ENCODE measurements around the gene TMEM126B.
A peak's percentile ranks its signal among the peaks of the same experiment; 100 is the strongest.
"Not testable (repeated sequence)": the region's sequence is repeated elsewhere in the genome, so short reads cannot be mapped to it uniquely, and the experiment has no call there.

Gene TMEM126B

DNA sequence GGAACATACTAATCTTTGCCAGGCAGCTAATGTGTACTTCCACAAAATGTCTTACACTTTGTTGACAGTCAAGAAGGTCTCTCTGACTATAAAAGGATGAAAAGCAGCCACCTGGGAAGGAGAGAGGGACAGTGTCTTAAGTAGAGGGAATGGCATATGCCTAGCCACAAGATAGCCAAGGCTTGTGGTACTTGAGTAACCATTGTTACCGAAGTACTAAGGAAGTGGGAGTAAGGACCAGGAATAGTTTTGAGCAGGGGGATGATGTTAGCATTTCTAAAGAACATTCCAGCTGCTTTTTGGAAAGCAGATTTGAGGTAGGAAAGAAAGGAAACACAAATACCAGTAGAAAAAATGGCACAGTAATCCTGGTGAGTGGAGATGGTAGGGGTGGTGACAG, 22.7 kb downstream of the TMEM126B start:
- DNase-seq: no peak

DNA sequence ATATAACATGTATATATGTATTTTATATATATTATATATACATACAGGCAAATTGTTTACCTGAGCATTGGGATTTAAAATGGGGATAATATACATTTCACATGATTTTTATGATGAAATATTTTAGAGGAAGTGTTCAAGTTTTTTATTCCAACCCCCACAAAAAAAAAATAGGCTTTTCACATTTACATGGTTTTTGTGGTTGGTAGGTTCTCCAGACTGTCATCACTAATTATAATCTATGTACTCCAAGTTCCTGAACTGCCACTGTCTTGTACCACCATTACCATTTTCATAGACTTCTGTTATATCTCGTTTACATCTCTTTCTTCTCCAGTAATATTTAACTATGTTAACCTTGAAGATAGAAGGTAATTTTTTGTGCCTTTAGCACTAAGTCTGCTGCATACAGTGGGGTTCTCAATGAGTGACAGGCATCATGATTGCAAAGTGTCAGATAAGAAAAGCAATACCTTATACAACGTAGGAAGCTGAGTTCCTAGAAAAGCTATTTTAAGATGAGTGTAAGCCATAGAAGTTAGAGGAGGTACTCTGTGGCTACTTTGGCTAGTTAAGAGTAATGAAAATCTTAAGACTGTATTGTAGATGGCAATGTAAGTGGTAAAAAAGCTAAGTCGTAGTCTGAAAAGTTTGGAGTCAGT, 24.5 kb downstream of the TMEM126B start:
- DNase-seq: no peak

DNA sequence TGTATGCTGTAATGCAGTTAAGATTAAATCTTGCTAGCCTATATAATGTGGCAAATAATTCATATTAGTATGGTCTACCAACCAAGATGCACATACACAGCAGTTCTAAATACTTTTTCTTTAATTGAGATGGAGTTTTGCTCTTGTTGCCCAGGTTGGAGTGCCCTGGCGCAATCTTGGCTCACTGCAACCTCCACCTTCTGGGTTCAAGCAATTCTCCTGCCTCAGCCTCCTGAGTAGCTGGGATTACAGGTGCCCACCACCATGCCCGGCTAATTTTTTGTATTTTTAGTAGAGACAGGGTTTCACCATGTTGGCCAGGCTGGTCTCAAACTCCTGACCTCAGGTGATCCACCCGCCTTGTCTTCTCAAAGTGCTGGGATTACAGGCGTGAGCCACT, 25.9 kb downstream of the TMEM126B start:
- not testable (repeated sequence) for DNase-seq

DNA sequence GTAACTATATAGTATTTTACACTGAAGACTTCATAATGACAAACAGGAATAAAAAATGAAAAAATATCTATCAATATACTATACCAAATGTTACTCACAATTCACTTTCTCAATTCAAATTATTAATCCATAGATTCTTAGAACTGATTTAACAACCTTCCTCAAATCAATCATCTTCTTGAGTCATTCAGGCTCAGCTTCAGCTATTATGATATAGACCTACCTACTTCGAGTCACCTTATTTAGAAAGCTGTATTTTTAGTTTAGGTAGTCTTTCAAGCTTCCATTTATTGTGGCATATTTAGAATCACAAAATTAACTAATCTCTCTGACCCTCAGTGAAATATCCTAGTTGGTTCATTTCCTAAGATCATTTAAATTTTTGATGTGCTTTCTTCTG, 28.4 kb downstream of the TMEM126B start:
- DNase-seq: no peak

DNA sequence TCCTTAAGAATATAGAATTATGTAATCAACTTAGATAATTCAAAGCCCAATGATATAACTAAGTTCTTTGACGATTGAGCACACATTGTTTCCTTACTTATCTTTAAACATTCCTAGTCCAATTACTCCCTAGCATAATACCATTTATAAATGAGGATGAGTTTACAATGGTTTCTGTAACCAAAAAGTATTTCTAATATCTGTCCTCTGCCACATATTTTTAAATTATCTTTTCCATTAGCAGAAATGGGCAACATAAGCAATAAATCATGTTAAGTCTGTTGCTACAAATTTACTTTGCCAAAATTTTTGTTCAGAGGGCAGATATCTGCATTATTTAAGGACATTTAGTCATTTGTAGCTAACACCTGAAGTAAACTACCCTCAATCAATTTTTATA, 29.8 kb downstream of the TMEM126B start:
- no peak for DNase-seq

DNA sequence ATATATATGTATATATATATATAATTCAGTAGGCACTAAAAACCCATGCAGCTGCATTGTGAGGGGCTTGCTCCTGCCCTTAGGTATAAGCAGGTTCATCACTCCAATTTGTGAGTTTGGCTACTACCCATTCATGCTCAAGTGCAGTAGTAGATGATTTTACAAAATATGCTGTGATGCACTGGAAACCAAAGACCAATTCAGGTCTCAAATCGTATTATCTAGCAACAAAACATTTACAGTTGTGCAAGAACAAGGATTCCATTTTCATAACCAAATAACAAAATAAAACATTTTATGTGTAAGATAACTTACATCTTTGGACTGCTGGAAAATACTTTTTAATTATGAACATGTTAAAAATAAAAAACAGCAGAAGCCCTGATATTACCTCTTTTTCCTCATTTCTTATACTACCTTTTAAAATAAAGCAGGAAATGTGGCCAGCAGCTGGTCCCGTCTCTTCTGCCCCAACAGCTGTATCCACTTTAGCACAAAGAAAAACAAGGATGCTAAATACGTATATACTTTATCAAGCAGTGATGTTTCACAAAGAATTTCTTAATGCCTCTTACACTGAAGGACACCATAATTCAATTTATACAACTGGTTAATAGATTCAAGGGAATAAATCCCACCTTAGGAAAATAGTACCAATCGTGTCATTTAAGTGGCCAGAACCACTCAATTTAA, 33.7 kb downstream of the TMEM126B start:
- DNase-seq: no peak

DNA sequence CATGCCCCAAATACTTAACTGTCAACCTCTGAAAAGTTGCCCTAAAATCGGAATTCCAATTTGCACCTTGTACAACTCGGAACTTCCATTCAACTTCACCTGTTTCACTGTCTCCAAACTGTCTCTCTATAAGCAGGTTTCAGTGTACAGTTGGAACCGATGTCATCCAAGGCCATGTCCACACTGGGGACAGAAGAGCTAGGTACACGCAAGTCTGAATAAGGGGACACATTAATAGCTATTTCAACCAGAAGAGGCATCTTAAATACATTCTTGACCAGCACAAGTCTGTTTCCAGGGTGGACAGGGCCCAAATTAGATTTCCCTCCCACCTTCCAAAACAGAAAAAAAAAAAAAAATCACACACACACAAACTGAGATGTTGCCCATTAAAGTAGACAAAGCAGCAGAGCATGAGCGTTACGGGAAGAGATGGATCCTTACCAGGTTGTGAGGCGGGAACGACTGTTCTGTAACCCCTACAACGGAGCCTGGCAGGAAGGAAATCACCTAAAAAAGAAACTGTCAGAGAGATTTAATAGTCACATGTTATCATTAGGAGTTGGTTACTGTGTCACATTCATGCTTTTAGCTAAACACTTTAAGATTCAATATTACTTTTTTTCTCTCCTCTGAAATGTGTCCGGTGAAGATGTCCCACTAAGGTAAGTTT, 34.8 kb downstream of the TMEM126B start:
- no peak for DNase-seq

DNA sequence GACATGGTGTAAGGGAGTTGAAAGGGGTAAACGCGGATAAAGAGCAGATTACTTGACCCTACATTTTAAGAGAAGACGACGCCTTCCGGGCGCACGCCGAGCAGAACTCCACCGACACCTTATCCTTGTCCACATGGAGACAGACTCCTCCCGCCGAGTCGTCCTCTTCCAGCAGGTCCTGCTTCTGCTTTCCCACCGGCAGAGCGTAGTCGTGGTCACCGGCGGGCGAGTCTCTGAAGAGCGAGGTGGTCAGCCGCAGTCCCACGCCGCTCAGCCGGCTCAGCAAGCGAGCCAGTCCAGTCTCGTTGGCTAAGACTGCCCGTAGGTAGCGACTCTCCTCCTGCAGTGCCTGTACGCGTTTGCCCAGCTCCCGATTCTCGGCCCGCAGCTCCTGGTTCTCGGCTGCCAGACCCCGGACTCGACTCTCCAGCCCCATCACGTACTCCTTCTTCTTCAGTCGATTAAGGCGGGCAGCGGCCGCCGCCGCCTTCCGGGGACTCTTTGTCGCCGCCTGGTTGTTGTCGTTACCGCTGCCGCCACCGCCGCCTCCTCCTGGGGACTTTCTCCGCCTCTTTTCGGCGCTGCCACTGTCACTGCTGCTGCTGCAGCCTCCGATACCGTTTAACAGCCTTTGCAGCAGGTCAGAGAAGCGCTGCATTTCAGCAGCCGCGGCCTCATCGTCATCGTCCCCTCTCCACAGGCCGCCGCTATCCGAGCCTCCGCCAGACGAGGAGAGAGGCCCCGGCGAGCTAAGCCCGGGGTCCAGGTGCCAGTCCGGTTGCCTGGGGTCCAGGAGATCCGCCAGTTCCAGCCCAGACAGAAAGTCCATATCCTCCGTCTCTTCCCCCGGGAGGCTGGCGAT, 35.6 kb downstream of the TMEM126B start:
- peak; percentile 36 for DNase-seq

DNA sequence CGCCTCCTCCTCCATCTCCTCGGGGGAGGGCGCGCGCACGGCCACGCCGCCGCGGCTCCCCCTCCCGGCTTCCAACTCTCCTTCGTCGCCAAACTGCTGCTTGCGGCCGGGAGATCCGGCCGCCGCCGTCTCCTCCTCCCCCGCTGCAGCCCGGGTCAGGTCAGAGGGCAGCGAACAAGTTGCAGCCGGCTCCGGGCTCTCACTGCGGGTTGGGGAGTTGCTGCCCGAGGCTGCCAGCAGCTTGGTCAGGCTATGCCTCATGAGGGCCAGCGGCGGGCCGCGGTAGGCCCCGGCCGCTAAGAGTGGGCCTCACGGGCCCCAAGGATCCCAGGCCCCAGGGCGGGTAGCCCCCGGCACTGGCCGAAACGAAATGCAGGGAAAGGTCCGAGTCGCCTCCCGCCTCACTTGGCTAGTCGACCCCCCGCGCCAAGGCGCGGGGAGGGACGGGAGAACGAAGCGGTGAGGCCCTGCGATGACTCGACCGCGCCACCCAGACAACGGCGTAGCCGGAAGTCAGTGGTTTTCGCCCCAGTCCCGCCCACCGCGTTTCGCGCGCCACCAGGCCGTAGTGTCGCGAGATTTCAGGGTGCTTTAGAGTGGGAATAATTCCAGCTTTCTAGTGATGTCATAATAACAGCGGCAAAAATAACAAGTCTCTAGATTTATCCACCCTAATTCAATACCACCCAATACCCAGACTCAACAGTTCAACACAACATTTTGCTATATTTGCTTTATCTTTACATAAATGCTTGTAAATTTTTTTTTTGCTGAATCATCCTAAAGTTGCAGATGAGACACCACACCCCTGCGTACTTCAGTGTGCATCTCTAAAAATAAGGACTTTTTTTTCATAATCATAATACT, 36.5 kb downstream of the TMEM126B start, which contains the start of gene CREBZF:
Gene CREBZF (minus strand): TSS at position 515 of the 867 bp plus-strand sequence. CDS start 254 bp downstream, at position 261.
- peak; percentile 94 for DNase-seq

DNA sequence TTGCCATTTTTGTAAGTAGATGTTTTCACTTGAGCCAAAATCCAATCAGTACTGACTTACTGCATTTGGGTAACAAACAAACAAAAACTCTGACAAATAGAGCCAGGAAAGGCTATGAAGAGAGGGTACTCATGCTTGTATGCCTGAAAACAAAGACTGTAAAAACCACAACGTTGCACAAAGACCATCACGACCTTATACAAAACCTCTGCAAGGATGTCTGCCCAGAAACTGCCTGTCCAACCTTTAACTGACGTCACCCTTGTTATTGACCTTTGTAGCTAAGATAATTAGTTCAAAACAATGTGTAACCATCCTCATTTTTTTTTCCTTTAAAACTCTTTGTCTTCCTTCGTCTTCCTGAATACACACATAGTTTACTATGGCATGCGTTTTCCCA, 37.3 kb downstream of the TMEM126B start:
- no peak for DNase-seq

DNA sequence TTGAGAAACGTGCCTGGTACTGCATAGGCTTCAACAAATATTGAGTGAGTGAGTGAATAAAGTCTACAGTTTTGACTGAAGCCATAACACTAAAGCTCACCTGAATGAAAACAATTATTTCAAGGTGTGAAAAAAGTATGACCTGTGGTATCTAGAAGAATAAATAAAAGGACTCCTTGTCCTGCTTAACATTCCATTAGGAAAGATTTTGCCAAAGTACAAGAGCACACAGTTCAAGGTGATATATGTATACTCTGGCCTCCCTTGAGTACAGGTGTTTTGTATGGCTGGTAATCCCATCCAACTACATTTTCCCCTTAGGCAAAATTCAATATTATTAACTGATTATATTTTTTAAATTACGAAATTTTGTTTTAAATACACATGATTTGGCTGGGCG, 38.3 kb downstream of the TMEM126B start:
- DNase-seq: no peak

DNA sequence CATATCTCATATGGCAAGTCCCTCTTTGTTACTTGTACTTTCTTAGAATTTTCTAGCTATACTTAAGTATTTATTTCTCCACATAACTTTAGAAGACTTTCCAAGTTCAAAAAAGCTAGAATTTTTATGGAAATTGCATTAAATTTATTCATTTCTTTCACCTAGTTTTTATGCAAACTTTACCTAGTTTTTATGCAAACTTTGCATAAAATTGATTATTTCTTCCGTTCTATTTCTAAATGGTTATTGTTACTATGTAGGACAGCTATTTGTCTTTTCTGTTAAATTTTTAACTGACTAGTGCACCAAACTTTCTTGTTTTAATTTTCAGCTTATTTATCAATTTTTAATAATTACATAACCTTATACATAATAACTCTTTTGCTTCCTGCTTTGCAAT, 39.8 kb downstream of the TMEM126B start:
- no peak for DNase-seq

DNA sequence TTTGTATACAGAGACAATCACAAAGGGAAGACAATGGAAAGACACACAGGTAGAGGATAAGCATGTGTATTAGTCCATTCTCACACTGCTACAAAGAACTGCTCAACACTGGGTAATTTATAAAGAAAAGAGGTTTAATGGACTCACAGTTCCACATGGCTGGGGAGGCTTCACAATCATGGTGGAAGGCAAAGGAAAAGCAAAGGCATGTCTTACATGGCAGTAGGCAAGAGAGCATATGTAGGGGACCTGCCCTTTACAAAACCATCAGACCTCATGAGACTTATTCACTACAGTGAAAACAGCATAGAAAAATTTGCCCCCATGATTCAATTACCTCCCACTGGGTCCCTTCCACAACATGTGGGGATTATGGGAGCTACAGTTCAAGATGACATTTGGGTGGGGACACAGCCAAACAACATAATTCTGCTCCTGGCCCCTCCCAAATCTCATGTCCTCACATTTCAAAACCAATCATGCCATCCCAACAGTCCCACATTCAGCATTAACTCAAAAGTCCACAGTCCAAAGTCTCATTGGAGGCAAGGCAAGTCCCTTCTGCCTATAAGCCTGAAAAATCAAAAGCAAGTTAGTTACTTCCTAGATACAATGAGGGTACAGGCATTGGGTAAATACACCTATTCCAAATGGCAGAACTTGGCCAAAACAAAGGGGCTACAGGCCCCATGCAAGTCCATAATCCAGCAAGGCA, 42.7 kb downstream of the TMEM126B start:
- not testable (repeated sequence) for DNase-seq

DNA sequence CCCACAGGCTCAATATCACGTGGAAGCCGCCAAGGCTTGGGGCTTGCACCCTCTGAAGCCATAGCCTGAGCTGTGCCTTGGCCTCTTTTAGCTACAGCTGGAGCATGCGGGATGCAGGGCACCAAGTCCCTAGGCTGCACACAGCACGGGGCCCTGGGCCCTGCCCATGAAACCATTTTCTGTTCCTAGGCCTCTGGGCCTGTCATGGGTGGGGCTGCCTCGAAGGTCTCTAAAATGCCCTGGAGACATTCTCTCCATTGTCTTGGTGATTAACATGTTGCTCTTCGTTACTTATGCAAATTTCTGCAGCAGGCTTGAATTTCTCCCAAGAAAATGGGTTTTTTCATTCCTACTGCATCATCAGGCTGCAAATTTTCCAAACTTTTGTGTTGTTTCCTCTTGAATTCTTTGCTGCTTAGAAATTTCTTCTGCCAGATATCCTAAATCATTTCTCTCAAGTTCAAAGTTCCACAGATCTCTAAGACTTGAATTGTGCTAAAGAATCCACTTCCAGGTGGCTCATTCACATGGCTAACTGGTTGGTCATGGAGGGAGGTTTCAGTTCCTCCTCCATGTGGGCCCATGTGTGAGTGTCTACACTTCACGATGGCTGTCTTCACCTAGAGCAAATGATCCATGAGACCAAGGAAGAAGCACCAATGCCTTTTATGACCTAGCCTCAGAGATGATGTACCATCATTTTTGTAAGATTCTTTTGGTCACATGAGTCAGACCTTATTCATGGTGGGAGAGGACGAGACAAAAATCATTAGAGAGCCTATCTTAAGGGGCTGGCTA, 43.9 kb downstream of the TMEM126B start:
- DNase-seq: no peak

DNA sequence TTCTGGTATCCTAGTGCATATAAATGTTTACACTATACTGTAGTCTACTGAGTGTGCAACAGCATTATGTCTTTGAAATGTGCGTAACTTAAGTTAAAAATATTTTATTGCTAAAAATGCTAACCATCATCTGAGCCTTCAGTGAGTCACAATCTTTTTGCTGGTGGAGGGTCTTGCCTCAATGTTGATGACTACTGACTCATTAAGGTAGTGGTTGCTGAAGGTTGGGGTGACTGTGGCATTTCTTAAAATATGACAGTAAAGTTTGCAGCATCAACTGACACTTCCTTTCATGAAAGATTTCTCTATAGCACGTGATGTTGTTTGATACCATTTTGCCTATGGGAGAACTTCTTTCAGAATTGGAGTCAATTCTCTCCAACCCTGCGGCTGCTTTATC, 45.0 kb downstream of the TMEM126B start:
- DNase-seq: no peak

DNA sequence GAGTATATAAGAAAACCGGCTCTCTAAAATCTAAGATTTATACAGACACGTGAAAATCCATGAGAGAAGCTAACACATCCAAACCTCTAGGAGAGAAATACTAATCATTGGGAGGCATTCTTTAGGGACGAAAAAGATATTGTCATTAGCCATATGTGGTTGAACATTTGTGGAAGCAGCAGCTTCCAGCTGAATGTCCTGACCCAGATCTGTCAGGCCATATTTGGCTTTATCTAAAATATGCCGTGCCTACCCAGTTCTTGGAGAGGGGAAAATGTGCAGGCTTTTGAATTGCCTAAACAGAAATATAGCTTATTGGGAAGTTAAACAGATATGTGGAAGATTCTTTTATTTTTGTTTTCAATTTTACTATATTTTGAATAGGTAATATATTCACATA, 51.2 kb downstream of the TMEM126B start:
- no peak for DNase-seq

DNA sequence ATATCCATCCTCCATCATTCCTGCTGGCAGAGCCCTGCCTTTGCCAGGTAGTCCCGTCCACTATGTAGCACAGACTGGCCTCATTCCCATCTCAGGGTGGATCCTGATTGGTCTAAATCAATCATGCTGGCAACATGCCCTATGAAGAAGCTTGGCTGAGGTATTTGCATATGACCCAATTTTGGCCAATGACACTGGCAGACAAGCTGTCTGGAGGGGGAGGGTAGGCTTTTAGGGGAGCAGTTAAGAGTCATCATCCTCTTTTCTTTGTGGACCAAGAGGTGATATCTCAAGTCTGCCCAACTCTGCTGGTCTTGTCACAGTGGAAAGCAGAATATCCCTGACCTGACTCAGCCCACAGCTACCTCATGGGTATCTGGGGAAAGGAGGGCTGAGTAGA, 52.5 kb downstream of the TMEM126B start:
- no peak for DNase-seq

DNA sequence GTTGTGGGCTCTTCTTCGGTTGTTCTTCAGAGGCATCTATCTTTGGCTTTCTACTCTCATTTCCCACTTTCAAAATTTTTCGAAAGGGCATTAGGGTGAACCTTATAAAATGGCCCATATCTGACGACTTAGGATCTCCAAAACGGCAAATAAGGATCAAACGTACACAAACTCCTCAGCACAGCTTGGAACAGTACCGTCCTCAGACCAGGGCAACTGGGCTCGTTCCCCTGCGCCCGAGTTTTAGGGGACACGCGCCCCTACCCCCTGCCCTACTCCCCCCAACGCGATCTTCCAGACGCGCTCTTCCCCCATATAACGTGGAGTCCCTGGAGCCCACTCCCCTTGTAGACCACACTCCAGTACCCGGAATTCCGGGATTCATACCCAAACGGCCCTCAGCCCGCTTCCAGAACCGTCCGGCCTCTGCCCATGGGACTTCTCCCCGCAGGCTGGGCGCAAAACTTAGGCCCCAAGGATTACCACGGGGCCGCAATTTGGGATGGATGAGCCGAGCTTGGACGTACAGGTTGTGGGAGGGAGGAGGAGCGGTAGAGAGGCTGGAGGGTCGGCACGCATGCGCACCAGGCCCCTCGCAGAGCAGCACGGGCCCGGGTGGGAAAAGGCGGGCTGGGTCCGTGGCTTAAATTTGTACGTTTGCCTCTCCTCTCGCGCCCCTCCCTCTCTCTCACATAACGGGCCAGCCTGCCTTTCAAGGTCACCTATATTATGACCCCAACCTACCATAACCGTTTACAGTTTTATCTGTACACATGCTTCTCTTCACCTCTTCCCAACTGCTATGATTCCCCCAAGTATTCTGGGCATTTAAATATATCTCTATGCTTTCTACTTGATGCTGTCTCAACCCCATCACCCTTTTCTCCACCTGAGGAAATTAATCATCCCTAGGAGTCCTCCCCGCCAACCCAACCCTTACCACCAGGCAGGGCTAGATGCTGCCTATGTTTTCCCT, 54.2 kb downstream of the TMEM126B start:
- DNase-seq: peak; percentile 49

DNA sequence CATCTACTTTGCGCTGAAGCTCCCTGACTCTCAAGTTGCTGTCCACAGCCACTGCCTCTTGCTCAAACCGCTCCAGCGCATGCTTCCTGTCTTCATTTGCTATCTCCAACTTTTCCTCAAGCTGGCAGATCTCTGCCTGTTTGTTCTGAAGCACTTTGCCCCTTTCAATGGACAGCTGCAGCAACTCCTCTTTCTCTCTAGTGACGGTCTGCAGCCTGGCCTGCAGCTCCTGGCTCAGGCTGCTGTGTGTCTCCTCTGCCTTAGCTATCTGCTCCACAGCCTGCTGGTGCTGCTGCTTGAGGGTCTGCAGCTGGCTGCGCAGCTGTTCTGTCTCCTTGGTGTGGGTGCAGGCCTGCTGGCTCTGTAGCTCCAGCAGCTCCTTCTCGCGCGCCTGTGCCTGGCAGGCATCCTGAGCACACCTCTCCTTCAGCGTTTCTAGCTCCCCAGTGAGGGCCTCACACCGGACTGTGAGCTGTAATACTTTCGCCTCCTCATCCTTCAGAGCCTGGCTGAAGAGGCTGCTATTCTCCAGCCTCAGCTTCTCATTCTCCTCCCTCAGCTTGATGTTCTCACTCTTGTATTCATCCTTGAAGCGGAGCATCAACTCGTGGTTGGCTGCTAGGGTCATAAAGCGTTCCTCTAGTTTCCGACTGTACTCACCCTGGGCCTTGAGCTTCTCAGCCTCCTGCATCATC, 56.9 kb downstream of the TMEM126B start:
- DNase-seq: no peak

All from NCI-H2227 treated with DMSO at 0.1 percent for 48 hours (cell line).